OCI-LY7 (cell line): ENCODE measurements around the gene ARHGAP9.
A peak's percentile ranks its signal among the peaks of the same experiment; 100 is the strongest.

Experiments used
- CTCF ChIP-seq: fragments of 200-600 bp; sonication (generic); conservative IDR thresholded peaks from 2 replicates; pipeline ENCODE4 v1.5.1; 2014; ENCODE audit warnings: mild to moderate bottlenecking, antibody characterized with exemption, low read length, moderate library complexity, mixed read lengths
- EZH2phosphoT487 ChIP-seq: fragments of 200-600 bp; sonication (generic); IDR thresholded peaks from 2 replicates; pipeline ENCODE4 v1.6.1; 2018; ENCODE audit warnings: low read depth, borderline replicate concordance, mild to moderate bottlenecking, mixed run types, antibody characterized with exemption, low read length, moderate library complexity, mixed read lengths

GRCh38 chr12:57479043-57479375 lies 657 bp downstream of the ARHGAP9 start:
- TF ChIP-seq CTCF (0 out of 2 replicates have a peak, but pooled peaks have one; percentile 24), EZH2phosphoT487 (no peak)
